Measurements from ENCODE around the gene STARD13.

DNA sequence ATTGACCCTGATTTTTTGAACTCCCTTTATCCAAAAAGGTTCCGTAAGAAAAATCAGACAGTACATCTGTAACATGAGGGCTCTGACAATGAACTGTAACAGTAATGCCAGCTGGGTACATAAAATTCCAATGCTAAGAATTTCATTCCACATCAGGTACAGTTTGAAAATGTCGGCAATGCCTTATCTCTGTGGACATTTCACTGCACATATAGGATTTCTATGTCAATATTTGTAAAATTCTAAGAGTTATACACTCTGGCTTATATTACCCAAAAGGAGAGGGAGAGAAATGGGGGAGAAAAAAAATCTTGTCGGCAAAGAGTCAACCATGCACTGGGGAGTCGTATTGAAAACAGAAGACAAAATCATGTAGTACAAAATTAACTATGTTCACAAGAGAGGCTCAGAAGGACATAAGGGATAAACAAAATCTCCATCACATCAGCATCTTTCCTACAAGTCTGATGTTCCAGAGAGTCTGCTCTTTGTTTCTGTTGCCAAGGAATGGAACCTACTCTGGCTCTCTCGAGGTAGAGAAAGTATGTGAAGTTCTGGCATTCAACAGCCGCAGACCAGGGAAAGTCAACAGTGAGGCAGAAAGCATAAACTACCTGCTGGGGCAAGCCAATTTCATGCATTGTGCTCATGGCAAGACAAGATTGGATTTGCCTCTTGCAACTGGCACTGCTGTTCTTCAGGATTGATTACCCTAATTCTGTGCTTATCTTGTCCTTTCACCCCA, 72.4 kb downstream of the STARD13 start:
- TF ChIP-seq, protein P1, sequence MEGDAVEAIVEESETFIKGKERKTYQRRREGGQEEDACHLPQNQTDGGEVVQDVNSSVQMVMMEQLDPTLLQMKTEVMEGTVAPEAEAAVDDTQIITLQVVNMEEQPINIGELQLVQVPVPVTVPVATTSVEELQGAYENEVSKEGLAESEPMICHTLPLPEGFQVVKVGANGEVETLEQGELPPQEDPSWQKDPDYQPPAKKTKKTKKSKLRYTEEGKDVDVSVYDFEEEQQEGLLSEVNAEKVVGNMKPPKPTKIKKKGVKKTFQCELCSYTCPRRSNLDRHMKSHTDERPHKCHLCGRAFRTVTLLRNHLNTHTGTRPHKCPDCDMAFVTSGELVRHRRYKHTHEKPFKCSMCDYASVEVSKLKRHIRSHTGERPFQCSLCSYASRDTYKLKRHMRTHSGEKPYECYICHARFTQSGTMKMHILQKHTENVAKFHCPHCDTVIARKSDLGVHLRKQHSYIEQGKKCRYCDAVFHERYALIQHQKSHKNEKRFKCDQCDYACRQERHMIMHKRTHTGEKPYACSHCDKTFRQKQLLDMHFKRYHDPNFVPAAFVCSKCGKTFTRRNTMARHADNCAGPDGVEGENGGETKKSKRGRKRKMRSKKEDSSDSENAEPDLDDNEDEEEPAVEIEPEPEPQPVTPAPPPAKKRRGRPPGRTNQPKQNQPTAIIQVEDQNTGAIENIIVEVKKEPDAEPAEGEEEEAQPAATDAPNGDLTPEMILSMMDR (IDR thresholded peaks at IDR 0.05; ENCODE audit: insufficient read depth, low read length, poor library complexity, severe bottlenecking) = no peak
- TF ChIP-seq EZH2phosphoT487 (conservative IDR thresholded peaks at IDR 0.05; ENCODE audit: low read length) = no peak
